Measurements from ENCODE around the gene ENOSF1. TPM values are rescaled to one million over a fixed set of nuclear protein-coding genes. Genes with fewer than 3 reads are reported as not detected.

ENOSF1 gene
- total and polyA plus RNA-seq, 2 of the 13 experiments (the other 11 are each of a cell fraction or from before 2014, with no cell fraction given) = 37.6 to 40.1 TPM

DNA sequence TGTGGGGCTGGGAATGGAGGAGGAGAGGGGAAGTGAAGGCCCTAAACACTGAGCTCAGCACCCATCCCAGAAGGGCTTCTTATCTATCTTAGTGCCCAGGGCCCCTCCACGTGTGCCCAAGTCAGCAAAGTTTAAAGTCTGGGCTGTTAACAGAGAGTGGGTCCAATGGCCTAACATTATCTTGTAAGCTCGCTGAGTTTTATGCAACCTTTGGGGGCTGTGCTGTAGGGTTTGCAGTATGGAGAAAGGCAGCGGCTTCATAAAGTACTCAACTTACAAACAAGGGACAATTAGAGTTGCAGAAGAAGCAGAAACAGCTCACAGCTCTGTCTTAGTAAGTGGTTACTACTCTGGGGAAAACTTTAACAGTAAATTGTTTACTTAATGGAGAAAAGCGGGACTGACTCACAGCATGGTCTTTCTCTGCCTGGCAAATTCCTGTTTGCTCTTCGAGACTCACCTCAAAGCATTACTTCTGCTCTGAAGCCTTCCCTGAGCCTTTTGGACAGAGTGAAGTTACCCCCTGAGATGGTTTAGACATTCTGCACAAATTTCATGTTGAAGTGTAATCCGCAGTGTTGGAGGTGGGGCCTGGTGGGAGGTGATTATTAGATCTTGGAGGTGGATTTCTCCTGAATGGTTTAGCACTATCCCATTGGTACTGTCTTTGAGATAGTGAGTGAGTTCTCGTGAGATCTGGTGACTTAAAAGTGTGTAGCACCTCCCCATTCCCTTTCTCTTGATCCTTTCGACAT is 9.0 kb downstream of the ENOSF1 start (continued):
- TF ChIP-seq, protein P1, sequence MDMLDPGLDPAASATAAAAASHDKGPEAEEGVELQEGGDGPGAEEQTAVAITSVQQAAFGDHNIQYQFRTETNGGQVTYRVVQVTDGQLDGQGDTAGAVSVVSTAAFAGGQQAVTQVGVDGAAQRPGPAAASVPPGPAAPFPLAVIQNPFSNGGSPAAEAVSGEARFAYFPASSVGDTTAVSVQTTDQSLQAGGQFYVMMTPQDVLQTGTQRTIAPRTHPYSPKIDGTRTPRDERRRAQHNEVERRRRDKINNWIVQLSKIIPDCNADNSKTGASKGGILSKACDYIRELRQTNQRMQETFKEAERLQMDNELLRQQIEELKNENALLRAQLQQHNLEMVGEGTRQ (IDR thresholded peaks at IDR 0.05; ENCODE audit: low read depth, low read length) = no peak
- TF ChIP-seq, protein P1 (CRISPR knock-in tag; IDR thresholded peaks at IDR 0.05; ENCODE audit: borderline replicate concordance) = no peak
- TF ChIP-seq FOSL2 (CRISPR knock-in tag; IDR thresholded peaks at IDR 0.05) (peak; percentile 65), ZNF282 (IDR thresholded peaks at IDR 0.05; ENCODE audit: partially characterized antibody) (no peak), MED13 (CRISPR knock-in tag; IDR thresholded peaks at IDR 0.05) (no peak), ZFYVE20 (CRISPR knock-in tag; IDR thresholded peaks at IDR 0.05; ENCODE audit: borderline replicate concordance, low read depth) (no peak), NBN (conservative IDR thresholded peaks at IDR 0.05) (no peak), ARNTL (CRISPR knock-in tag; IDR thresholded peaks at IDR 0.05) (peak; percentile 52; the same call in 1 of the 2 replicates), ZNF207 (IDR thresholded peaks at IDR 0.05; ENCODE audit: borderline replicate concordance) (no peak), HHEX (CRISPR knock-in tag; IDR thresholded peaks at IDR 0.05) (no peak), SYNCRIP (IDR thresholded peaks at IDR 0.05; ENCODE audit: insufficient read depth, low read depth, low read length) (no peak), KLF6 (CRISPR knock-in tag; IDR thresholded peaks at IDR 0.05) (0 out of 2 replicates have a peak, but pooled peaks have one; percentile 41), ZSCAN29 (CRISPR knock-in tag; conservative IDR thresholded peaks at IDR 0.05) (no peak), ZNF331 (CRISPR knock-in tag; IDR thresholded peaks at IDR 0.05) (no peak), ZNF549 (CRISPR knock-in tag; IDR thresholded peaks at IDR 0.05) (no peak), ZNF883 (CRISPR knock-in tag; IDR thresholded peaks at IDR 0.05; ENCODE audit: not compliant biosample characterization) (no peak), ZNF678 (CRISPR knock-in tag; IDR thresholded peaks at IDR 0.05) (no peak)
- TF ChIP-seq, protein P2, sequence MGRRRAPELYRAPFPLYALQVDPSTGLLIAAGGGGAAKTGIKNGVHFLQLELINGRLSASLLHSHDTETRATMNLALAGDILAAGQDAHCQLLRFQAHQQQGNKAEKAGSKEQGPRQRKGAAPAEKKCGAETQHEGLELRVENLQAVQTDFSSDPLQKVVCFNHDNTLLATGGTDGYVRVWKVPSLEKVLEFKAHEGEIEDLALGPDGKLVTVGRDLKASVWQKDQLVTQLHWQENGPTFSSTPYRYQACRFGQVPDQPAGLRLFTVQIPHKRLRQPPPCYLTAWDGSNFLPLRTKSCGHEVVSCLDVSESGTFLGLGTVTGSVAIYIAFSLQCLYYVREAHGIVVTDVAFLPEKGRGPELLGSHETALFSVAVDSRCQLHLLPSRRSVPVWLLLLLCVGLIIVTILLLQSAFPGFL (CRISPR knock-in tag; IDR thresholded peaks at IDR 0.05) = no peak
- TF ChIP-seq, protein P3, sequence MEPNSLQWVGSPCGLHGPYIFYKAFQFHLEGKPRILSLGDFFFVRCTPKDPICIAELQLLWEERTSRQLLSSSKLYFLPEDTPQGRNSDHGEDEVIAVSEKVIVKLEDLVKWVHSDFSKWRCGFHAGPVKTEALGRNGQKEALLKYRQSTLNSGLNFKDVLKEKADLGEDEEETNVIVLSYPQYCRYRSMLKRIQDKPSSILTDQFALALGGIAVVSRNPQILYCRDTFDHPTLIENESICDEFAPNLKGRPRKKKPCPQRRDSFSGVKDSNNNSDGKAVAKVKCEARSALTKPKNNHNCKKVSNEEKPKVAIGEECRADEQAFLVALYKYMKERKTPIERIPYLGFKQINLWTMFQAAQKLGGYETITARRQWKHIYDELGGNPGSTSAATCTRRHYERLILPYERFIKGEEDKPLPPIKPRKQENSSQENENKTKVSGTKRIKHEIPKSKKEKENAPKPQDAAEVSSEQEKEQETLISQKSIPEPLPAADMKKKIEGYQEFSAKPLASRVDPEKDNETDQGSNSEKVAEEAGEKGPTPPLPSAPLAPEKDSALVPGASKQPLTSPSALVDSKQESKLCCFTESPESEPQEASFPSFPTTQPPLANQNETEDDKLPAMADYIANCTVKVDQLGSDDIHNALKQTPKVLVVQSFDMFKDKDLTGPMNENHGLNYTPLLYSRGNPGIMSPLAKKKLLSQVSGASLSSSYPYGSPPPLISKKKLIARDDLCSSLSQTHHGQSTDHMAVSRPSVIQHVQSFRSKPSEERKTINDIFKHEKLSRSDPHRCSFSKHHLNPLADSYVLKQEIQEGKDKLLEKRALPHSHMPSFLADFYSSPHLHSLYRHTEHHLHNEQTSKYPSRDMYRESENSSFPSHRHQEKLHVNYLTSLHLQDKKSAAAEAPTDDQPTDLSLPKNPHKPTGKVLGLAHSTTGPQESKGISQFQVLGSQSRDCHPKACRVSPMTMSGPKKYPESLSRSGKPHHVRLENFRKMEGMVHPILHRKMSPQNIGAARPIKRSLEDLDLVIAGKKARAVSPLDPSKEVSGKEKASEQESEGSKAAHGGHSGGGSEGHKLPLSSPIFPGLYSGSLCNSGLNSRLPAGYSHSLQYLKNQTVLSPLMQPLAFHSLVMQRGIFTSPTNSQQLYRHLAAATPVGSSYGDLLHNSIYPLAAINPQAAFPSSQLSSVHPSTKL (CRISPR knock-in tag; IDR thresholded peaks at IDR 0.05) = peak; percentile 50
- TF ChIP-seq, protein P4, sequence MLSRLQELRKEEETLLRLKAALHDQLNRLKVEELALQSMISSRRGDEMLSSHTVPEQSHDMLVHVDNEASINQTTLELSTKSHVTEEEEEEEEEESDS (CRISPR knock-in tag; IDR thresholded peaks at IDR 0.05; ENCODE audit: borderline replicate concordance) = no peak
- TF ChIP-seq, protein P5, sequence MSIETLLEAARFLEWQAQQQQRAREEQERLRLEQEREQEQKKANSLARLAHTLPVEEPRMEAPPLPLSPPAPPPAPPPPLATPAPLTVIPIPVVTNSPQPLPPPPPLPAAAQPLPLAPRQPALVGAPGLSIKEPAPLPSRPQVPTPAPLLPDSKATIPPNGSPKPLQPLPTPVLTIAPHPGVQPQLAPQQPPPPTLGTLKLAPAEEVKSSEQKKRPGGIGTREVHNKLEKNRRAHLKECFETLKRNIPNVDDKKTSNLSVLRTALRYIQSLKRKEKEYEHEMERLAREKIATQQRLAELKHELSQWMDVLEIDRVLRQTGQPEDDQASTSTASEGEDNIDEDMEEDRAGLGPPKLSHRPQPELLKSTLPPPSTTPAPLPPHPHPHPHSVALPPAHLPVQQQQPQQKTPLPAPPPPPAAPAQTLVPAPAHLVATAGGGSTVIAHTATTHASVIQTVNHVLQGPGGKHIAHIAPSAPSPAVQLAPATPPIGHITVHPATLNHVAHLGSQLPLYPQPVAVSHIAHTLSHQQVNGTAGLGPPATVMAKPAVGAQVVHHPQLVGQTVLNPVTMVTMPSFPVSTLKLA (IDR thresholded peaks at IDR 0.05) = peak; percentile 34

All from HepG2 (cell line).